Mesenteric fat pad (tissue), 1 donor: ENCODE measurements around the gene IL11. TPM values are rescaled to one million over a fixed set of nuclear protein-coding genes. Genes with fewer than 3 reads are reported as not detected.

Experiments
- DNase-seq: peaks from one replicate; pipeline ENCODE4 v3.0.0-alpha.2; 2020; ENCODE audit warnings: low spot score
- total RNA-seq: library from RNA; stranded (reverse); fragmentation: NEBNext Ultra II Directional; extraction: Animal tissue kit (Norgen Biotek cat#: 25700); gene quantifications from one replicate; pipeline ENCODE4 v1.2.1, GENCODE V29; 2021
- donor health status: DM: yes; HTN: yes; CAD: no.

The IL11 gene
- total RNA-seq, 1 donor from 2014 or later = not detected

DNA sequence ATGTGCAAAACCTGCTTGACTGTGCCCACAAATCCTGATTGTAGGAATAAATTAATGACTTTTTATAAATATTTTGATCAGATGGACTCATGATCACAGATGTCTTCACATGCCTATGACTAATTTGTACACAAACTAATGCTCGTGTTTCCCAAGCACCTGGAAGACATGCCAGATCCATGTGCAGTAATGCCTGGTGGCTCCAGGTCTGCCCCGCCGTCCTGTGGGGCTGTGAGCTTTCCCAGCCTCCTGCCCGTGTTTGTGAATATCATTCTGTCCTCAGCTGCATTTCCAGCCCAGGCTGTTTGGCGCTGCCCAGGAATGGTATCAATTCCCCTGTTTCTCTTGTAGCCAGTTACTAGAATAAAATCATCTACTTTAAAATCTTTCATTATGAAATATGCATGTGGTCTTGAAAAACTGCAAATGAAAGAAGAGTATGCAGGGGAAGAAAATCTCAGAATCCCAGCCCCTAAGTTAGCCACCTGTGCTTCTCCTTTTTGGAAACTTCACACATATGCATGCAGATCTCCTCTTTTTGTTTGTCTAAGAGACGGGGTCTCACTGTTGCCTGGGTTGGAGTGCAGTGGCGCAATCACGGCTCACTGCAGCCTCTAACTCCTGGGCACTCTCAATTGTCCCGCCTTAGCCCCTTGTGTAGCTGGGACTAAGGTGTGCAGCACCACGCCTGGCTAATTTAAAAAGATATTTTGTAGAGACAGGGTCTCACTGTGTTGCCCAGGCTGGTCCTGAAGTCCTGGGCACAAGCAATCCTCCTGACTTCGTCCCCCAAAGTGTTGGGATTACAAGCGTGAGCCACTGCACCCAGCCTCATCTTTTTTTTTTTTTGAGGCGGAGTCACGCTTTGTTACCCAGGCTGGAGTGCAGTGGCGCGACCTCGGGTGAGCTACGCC is 21.7 kb upstream of the IL11 start:
- no peak for DNase-seq

DNA sequence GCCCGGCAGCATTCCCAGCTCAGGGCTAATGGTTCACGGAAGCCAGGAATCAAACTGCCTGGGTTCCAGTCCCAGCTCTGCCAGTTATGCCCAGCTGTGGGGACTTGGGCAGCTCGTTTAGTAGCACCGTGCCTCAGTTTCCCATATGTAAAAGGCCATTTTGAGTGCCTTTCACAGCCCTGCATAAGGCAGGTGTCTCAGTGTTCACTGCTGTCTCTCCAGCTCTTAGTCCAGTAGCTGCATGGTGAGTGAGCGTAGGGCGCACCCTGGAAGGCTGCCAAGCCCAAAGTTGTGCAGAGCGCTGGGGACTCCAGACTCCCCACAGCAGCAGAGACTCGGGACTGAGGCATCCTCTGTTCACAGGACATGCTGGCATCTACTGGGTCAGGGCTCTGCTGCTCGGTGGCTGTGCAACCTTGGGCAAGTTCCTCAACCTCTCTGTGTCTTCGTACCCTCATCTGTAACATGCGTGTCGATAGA is 21.0 kb upstream of the IL11 start:
- DNase-seq = no peak

DNA sequence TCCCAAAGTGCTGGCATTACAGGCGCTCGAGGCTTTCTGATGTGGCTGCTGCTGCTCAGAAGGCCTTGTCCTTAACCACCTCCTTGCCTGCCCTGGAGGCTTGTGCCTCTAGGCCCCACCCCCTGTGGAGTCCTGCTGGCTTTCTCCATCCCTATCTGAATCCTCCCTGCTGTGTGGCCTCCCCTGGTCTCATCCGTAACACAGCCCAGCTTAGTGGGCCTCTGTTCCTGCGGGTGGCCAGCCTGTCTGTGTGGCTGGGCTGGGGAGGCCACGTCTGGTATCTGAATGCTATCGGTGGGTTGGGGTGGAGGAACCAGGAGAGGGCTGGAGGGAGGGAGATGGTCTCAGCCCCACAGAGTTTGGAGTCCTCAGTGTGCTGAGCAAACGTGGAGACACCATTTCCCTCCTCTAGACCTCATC is 20.2 kb upstream of the IL11 start:
- no peak for DNase-seq

DNA sequence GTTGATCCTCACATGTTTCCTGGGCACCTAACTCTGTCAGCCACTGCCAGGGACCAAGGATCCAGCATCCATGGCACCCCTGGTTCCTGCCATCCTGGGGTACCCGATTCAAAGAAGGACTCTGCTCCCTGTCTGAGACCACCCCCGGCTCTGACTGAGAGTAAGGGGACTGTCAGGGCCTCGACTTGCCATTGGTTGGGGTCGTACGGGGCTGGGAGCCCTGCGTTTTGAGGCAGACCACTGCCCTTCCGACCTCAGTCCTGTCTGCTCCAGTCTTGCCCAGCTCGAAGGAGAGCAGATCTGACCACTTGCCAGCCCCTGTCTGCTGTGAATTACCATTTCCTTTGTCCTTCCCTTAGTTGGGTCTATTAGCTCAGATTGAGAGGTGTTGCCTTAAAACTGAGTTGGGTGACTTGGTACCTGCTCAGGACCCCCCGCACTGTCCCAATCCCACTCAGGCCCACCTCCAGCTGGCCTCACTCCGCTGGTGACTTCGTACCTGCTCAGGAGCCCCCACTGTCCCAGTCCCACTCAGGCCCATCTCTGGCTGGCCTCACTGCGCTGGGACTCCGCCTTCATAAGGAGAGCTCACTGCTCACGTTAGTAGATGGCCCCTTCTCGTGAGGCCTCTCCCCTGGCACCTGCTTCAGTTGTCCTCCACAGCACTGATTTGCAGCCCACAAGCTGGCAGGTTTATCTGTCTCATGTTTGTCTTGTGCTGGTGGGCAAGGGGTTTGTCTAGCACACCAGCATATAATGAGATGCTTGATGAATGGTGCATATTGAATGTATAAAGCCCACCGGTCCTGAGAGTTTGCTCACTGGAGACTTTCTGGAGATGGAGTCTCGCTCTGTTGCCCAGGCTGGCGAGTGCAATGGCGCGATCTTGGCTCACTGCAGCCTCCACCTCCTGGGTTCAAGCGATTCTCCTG is 19.4 kb upstream of the IL11 start:
- DNase-seq = no peak

DNA sequence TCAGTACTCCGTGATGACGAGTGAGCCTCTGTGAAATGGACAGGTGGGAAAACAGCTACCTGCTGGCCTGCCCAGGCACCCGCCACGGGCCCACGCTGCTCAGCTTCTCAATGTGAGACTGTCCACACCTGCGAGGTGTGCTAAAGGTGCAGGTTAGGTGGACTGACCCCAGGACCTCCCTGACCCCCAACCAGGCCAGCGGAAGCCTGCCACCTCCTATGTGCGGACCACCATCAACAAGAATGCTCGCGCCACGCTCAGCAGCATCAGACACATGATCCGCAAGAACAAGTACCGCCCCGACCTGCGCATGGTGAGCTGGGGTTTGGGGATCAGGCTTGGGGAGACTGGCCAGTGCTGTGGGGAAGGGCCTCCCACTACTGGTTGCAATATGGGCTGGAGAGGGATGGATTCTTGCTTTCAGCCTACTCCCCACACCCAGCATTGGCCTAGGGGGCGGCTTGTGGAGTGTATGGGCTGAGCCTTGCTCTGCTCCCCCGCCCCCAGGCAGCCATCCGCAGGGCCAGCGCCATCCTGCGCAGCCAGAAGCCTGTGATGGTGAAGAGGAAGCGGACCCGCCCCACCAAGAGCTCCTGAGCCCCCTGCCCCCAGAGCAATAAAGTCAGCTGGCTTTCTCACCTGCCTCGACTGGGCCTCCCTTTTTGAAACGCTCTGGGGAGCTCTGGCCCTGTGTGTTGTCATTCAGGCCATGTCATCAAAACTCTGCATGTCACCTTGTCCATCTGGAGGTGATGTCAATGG is 17.7 kb upstream of the IL11 start:
- no peak for DNase-seq

DNA sequence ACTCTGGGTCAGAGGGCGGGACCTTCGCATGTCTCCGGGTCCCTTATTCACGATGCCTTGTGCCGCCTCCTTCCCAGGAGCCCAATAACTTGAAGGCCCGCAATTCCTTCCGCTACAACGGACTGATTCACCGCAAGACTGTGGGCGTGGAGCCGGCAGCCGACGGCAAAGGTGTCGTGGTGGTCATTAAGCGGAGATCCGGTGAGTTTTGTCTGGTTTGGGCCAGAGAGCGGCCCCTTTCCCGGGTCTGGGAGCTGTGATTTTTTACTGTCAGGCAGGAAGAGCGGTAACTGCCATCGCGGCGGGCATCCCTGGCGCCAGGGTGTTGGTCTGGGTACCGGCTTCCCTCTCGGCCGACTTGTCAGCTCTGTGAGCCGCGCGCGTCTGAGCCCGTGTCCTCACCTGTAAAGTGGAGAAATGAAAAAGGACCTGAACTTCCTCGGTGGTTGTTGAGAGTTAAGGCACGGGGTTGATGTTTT is 16.3 kb upstream of the IL11 start:
- no peak for DNase-seq

DNA sequence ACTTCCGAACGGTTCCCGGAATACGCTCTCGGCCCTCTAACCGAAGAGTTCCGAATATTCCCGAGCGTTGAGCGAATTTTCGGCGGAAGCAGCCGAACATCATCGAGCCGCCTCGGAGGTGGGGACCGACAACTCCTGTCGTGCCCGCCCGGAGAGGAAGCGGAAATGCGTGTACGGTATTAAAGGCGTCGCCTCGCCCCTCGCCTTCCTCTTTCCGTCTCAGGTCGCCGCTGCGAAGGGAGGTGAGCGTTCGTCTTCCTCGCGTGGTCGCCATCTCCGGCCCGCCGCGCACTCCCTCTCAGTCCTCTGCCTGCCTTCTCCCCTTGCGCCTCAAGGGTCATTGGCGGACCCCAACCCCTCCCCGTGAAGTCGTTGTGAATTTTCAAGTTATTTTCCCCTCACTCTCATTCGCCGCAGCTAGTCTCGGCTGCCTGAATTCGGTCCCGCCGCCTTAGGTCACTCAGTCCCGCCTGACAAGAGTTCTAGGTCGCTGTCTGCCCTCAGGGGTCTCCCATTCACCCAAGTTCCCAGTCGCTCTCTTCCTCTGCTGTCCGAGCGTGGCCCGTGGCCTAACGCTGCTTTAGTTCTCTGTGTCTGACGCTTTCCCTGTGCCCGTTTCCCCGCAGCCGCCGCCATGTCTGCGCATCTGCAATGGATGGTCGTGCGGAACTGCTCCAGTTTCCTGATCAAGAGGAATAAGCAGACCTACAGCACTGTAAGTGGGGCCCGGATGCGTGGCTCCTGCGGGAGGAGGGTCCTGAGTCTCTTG is 15.6 kb upstream of the IL11 start, which contains the start of gene RPL28:
RPL28 (plus strand) TSS at position 209 of the 769 bp plus-strand sequence; CDS start at position 635, 426 bp downstream.
- DNase-seq = peak; percentile 99

DNA sequence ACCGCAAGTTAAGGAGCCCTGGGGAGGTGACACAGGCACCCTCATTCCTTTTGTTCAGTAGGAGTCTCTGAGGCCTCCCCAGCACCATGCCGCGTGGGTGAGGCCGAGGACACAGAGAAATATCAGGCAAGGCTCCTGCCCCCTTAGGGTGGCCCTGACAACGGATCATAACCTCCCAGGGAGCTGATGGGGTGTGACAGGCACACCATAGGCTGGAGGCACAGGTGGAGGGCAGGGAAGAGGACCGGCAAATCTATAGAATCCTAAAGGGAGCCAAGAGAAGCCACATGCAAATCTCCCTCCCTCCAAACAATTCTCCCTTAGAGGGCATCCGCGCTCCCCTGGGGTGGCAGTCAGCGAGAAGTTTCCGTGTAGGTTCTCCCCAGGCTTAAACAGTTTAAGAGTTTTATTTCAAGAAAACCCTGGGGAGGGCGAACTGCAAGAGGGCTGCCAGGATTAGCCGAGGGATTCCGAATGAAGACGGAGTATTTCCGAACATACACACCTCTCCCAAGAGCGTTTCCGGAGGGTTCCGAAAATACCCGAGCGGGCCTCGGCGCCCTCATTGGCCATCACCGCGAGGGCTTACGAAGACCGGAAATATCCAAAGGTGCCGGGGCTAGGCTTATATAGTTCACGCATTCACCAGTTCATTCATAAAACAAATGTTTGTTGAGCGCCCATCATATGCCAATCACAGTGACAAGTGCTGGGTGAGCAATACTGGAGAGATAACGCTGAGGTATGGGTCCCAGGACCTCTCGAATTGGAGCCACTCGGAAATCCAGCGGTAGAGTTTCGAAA is 14.9 kb upstream of the IL11 start:
- DNase-seq = peak; percentile 96

DNA sequence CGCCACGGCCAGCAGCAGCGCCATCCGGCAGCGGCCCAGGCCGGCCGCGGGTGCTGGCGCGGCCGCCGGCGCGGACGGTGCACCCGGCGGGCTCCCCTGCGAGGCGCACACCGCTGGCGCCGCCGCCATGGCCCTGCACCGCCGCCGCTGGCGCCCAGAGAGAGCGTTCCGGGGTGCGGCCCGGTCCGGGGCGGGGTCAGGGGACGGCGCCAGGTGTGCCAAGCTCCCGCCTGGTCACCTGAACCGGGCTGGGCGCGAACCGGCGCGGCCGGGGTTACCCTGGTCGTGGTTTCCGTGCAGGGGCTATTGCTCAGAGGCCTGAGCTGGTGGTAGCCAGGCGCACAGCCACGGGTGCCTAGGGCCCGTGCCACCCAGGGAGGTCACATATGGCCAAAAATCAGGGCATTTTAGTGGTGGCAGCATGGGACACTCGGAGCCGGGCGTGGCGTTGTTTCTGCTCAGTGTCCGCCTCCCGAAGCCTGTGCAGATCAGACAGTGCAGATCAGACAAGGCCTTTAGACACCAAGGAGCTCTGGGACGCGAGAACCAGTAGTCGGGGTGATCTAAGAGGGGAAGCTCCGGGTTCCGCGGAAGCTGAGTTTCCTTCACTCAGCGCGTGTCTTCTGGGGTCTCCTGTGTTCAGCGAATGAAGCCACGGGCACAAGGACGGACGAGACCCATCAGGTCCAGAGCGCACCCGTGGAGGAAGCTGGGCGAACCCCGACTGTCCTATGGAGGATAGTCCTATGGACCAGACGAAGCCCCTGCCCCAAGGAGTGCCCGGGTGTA is 14.1 kb upstream of the IL11 start, which contains the start of gene TMEM238:
TMEM238 (minus strand) TSS at position 162 of the 789 bp plus-strand sequence; CDS start at position 129, 33 bp downstream.
- DNase-seq = no peak

DNA sequence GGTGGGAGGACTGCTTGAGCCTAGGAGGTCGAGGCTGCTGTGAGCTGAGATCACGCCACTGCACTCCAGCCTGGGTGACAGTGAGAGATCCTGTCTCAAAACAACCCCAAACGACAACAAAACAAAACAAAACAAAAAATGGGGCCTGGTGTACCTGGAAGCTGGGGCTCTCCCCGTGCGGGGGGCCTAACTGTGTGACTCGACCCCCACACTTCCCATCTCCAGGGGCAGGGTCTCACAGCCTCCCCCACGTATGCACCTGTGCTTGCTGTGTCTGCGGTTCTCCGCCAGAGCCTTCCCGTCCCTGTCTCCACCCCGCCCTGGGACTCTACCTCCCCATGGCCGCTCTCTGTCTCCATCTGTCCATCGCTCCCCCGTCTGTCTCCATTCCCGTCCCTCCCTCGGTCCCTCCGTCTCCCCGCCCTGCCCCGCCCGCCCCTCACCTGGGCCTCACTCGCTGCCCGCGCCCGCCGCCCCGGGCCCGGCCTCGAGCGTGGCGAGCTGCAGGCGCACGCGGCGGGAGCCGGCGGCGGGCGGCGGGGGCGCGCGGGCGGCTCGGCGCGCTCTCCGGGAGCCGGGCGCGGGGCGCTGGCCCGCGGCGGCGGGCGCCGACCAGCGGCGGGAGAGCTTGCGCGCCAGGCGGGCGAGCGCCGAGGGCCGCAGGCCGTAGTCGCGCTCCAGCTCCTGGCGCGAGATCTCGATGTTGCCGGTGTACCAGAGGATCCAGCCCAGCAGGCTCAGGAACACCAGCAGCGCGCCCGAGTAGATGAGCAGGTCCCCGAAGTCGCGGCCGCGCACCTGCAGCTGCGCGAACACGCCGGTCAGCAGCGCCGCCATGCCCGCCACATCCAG is 13.2 kb upstream of the IL11 start:
- DNase-seq = no peak

DNA sequence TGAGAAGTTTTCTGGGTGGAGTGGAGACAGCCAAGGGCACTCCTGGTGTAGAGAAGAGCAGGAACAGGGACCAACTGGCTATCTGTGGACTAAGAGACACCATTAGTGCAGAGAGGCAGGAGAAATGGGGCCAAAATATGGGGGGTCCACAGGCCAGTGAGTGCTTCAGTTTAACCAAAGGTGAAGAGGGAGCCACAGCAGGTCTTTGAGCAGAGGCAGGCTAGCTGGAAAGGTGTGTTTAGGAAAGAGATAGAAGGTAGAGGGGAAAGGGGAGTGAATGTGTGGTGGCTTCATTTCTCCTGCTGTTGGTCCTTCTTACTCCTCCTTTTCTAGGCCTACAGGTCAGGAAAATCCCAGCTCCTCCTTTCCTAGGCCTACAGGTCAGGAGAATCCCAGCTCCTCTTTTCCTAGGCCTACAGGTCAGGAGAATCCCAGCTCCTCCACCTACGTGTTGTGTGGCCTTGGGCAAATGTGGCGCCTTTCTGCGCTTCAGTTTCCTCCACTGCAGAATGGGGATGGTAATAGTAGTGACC is 12.3 kb upstream of the IL11 start:
- DNase-seq = no peak

DNA sequence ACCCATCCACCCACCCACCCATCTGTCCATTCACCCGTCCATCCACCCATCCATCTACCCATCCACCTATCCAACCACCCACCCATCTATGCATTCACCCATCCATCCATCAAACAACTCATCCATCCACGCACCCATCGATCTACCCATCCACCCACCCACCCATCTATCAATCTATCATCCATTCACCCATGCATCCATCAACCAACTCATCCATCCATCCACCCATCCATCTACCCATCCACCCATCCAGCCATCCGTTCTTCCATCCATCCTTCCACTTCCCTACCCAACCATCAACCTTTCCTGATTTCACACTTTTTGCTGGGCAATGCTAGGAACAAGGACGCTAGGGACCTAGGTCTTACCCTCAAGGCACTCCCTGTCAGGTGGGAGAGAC is 11.8 kb upstream of the IL11 start:
- DNase-seq = no peak

DNA sequence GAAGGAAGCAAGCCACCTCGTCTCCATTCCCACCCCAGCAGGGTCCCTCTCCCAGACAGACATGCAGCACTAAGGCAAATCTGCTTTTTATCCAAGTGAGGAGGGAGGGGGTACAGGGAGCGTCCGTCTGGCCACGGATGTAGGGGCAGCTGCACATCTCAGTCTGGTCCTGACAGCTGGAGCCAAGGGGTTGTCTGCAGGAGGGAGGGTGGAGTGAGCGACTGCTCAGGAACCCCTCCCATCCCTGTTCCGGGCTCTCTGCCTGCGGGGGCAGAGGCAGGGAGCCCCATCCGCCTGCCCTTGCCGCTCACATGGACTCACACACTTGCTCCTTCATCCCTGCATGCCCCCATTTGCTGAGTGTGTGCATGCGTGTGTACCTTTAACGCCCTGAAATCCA is 8.9 kb upstream of the IL11 start:
- DNase-seq = no peak

DNA sequence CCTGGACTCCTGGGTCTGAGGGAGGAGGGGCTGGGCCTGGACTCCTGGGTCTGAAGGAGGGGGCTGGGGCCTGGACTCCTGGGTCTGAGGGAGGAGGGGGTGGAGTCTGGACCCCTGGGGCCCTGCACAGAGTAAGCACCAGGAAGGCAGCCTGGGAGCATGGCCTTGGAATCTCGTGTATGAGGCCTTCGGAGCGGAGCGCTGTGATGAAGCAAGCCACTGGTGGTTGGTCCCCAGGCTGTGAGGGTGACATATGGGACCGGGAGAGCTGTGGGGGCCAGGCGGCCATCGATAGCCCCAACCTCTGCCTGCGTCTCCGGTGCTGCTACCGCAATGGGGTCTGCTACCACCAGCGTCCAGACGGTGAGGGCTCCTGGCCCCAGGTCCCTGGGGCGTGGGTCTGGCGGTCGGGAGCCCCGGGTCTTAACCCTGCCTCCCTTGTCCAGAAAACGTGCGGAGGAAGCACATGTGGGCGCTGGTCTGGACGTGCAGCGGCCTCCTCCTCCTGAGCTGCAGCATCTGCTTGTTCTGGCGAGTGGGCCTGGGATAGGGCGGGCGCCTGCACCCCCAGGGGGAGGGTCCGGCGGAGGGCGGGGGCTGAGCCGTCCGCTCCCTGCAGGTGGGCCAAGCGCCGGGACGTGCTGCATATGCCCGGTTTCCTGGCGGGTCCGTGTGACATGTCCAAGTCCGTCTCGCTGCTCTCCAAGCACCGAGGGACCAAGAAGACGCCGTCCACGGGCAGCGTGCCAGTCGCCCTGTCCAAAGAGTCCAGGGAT is 7.3 kb upstream of the IL11 start:
- DNase-seq = no peak

DNA sequence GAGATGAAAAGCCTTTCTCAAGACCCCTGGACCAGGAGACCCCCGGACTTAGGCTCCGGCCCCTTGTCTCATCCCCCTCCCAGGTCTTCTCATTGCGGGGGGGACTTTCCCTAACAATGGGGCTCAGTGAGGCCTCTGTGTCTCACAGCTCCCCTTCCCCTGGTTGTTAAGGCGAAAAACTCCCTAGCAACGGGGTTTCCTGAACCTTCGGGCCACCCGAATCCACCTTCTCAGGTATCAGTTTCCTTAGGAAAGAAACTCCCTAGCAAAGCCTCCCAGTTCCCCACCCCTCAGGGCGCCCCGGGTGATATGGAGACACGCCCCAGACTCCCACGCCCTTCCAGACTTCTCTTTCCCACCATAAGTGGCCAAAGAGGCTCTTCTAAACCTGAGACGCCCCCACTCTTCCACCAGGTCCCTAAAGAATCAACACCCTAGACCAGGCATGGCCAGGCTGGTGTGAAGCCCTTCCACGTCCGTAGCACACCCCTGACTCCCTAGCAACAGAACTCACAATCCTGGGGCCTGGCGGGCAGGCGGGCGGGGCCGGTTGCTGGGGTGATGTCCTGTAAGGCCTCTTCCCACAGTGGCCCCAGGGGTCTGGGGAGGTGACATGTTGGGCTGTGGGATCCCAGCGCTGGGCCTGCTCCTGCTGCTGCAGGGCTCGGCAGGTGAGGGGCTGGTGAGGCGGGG is 6.1 kb upstream of the IL11 start, which contains the start of gene TMEM190:
TMEM190 (plus strand) TSS at position 586 of the 693 bp plus-strand sequence; CDS start at position 614, 28 bp downstream.
- DNase-seq = no peak
